ENCODE measurements around the gene SLK.

SLK gene

GRCh38 chr10:104056619-104057273 lies 89.8 kb downstream of the SLK start:
- DNase-seq = no peak

- DNase-seq = no peak
Measured at GRCh38 chr10:104057717-104058116, 90.8 kb downstream of the SLK start.

GRCh38 chr10:104059364-104059763 lies 92.4 kb downstream of the SLK start:
- DNase-seq = no peak

GRCh38 chr10:104061196-104061595 lies 94.3 kb downstream of the SLK start:
- DNase-seq = no peak

- no peak for DNase-seq
Measured at GRCh38 chr10:104065748-104066147, 98.8 kb downstream of the SLK start.

GRCh38 chr10:104066945-104067344 lies 100.0 kb downstream of the SLK start:
- no peak for DNase-seq

- DNase-seq = no peak
Measured at GRCh38 chr10:104067525-104067924, 100.6 kb downstream of the SLK start.

- DNase-seq = no peak
Measured at GRCh38 chr10:104069613-104070012, 102.7 kb downstream of the SLK start.

GRCh38 chr10:104072786-104073185 lies 105.8 kb downstream of the SLK start:
- no peak for DNase-seq

GRCh38 chr10:104074505-104074904 lies 107.6 kb downstream of the SLK start:
- no peak for DNase-seq

- no peak for DNase-seq
Measured at GRCh38 chr10:104076743-104077160, 109.8 kb downstream of the SLK start.

- DNase-seq = no peak
Measured at GRCh38 chr10:104077247-104077646, 110.3 kb downstream of the SLK start.

GRCh38 chr10:104077663-104078151 lies 110.8 kb downstream of the SLK start:
- no peak for DNase-seq

Data from SHP77 treated with DMSO at 0.1 percent for 48 hours (cell line).